Measurements from ENCODE around the gene KLHDC10.
"Not testable (repeated sequence)": the region's sequence is repeated elsewhere in the genome, so short reads cannot be mapped to it uniquely, and the experiment has no call there.

- TF ChIP-seq CTCF, POLR2A (IDR thresholded peaks at IDR 0.05): not testable (repeated sequence)
Measured at GRCh38 chr7:130113426-130113805, 43.1 kb downstream of the KLHDC10 start.
